ENCODE measurements around the gene PAH.

DNA sequence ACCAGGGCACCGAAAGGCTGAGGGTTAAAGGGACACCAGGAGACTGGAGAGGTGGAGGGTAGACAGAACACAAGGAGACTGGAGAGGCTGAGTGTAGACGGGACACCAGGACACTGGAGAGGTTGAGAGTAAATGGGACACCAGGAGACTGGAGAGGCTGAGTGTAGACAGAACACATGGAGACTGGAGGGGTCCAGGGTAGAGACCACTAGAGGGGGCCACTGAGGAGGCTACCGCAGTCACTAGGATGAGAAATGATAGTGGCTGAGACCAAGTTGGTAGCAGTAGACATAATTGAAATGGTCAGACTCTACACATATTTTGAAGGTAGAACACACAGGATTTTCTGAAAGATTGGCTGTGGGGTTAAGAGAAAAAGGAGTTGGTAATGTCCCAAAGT, 68.2 kb downstream of the PAH start:
- TF ChIP-seq, protein P1, sequence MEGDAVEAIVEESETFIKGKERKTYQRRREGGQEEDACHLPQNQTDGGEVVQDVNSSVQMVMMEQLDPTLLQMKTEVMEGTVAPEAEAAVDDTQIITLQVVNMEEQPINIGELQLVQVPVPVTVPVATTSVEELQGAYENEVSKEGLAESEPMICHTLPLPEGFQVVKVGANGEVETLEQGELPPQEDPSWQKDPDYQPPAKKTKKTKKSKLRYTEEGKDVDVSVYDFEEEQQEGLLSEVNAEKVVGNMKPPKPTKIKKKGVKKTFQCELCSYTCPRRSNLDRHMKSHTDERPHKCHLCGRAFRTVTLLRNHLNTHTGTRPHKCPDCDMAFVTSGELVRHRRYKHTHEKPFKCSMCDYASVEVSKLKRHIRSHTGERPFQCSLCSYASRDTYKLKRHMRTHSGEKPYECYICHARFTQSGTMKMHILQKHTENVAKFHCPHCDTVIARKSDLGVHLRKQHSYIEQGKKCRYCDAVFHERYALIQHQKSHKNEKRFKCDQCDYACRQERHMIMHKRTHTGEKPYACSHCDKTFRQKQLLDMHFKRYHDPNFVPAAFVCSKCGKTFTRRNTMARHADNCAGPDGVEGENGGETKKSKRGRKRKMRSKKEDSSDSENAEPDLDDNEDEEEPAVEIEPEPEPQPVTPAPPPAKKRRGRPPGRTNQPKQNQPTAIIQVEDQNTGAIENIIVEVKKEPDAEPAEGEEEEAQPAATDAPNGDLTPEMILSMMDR (IDR thresholded peaks at IDR 0.05): no peak
- TF ChIP-seq POLR2A (IDR thresholded peaks at IDR 0.05): no peak
